Ishikawa (cell line): ENCODE results near the gene ARMH3.

Experiments used
- EGR1 ChIP-seq: IDR thresholded peaks from 2 replicates; pipeline ENCODE4 v1.6.1; 2012
- FOXM1 ChIP-seq: IDR thresholded peaks from 2 replicates; pipeline ENCODE4 v1.6.1; 2012; ENCODE audit warnings: low read depth, borderline replicate concordance
- MAX ChIP-seq: IDR thresholded peaks from 2 replicates; pipeline ENCODE4 v1.6.1; 2012
- RAD21 ChIP-seq: IDR thresholded peaks from 2 replicates; pipeline ENCODE4 v1.6.1; 2012; ENCODE audit warnings: low read depth
- TAF1 ChIP-seq: IDR thresholded peaks from 2 replicates; pipeline ENCODE4 v1.6.1; 2012; ENCODE audit warnings: low read depth, mild to moderate bottlenecking
- TEAD4 ChIP-seq: IDR thresholded peaks from 2 replicates; pipeline ENCODE4 v1.6.1; 2012
- YY1 ChIP-seq: IDR thresholded peaks from 2 replicates; pipeline ENCODE4 v1.6.1; 2012; ENCODE audit warnings: low read depth
- ZBTB7A ChIP-seq: IDR thresholded peaks from 2 replicates; pipeline ENCODE4 v1.6.1; 2012; ENCODE audit warnings: low read depth
- TF ChIP-seq, protein P1 (sequence below): IDR thresholded peaks from 2 replicates; pipeline ENCODE4 v1.6.1; 2012

DNA sequence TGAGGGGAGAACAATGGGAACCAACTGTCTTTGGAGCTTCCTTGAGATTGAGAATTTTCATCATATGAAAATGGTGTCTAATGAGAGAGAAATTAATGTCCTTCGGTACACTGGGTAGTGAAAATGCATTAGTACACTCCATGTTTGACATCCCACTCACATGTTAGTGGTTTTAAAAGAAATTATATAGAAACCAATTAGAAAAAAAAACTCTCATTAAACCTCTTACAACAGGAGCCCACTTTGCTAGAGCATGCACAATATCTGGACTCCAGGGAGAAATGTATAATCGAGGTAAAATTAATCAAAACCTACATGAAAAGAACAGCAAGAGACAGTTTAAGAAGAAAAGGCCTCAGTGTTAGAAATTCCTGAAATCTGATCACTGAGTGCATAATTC is 133.1 kb downstream of the ARMH3 start:
- TF ChIP-seq TEAD4, result no peak
- TF ChIP-seq, protein P1, sequence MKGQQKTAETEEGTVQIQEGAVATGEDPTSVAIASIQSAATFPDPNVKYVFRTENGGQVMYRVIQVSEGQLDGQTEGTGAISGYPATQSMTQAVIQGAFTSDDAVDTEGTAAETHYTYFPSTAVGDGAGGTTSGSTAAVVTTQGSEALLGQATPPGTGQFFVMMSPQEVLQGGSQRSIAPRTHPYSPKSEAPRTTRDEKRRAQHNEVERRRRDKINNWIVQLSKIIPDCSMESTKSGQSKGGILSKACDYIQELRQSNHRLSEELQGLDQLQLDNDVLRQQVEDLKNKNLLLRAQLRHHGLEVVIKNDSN, result no peak
- no peak for TF ChIP-seq MAX
- TF ChIP-seq EGR1, result no peak
- no peak for TF ChIP-seq ZBTB7A
- TF ChIP-seq YY1, result no peak
- TF ChIP-seq RAD21, result no peak
- TF ChIP-seq FOXM1, result no peak
- no peak for TF ChIP-seq TAF1
